AG04450 (cell line): Measurements from ENCODE around the gene SNX19. TPM values are rescaled to one million over a fixed set of nuclear protein-coding genes. Genes with fewer than 3 reads are reported as not detected.
"Not testable (repeated sequence)": the region's sequence is repeated elsewhere in the genome, so short reads cannot be mapped to it uniquely, and the experiment has no call there.

Experiments
- CTCF ChIA-PET: fragments of 300-600, 350-600 bp; formaldehyde crosslinking; extraction: SDS; loops from one replicate; lab custom pipeline; 2022; ENCODE audit warnings: antibody characterized with exemption, inconsistent platforms; lab: Charles Lee
- POLR2A ChIA-PET: fragments of 350-600 bp; formaldehyde crosslinking; extraction: SDS; loops from one replicate; lab custom pipeline; 2021; ENCODE audit warnings: antibody characterized with exemption, inconsistent platforms; lab: Yijun Ruan, JAX
- DNase-seq: peaks from one replicate; pipeline ENCODE4 v3.0.0-alpha.2; 2011; ENCODE audit warnings: low read depth, low spot score
- H3K27ac ChIP-seq: one replicate; pipeline ENCODE4 v1.5.1; 2012; ENCODE audit warnings: low read depth, low read length, control low read depth
- H3K27me3 ChIP-seq: one replicate; pipeline ENCODE4 v1.6.0; 2012; ENCODE audit warnings: low read length; ENCODE audit not compliant: control insufficient read depth, insufficient read depth
- H3K4me3 ChIP-seq: 2 replicates; pipeline ENCODE4 v1.5.1; 2011; ENCODE audit warnings: mild to moderate bottlenecking, low read depth, low read length, control low read depth
- H3K9me3 ChIP-seq: 2 replicates; pipeline ENCODE4 v1.5.1; 2012; ENCODE audit warnings: low read length; ENCODE audit not compliant: control insufficient read depth, insufficient read depth
- polyA plus RNA-seq: library from polyadenylated mRNA; depleted of rRNA; stranded (reverse); fragments of >200 nt; gene quantifications from 2 replicates; pipeline ENCODE4 v1.2.3, GENCODE V29; 2011
- TF ChIP-seq, protein P1 (sequence below): IDR thresholded peaks from 2 replicates; pipeline ENCODE4 v1.5.1; 2011; ENCODE audit warnings: low read depth, low read length, control low read depth, inconsistent platforms

SNX19 gene
- polyA plus RNA-seq, 1 experiment, result 64.9 TPM

DNA sequence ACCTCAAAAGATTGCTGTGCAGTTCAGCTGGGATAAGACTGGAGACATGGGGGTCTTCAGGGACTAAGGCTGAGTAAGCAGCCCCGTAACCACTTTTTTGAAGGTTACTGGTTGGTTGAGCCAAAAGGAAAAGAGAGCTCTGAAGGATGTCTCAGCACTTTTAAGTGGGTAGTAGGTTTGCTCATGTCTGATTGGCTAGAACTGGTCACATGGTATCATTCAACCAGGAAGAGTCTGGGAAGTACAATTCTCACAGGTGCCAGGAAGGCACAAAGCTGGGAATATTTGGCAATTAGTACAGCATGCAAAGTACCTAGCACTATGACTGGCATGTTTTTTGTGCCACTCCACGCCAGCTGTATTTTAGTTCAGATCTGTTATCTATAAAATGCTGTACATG, 58.1 kb downstream of the SNX19 start:
- Histone ChIP-seq H3K9me3 (no peaks in the 10 kb centered on the region), H3K27ac (no peak overlapping the region), H3K27me3 (no peaks in the 10 kb centered on the region), H3K4me3 (no peak overlapping the region)
- ChIA-PET CTCF (interaction anchor here (0.9 to 8.4 kb wide), 4 partner anchors 10 to 424 kb away, joined by 3 to 331 read pairs (median 10); no protein-coding TSS in a partner anchor), POLR2A (no interaction called here)
- TF ChIP-seq, protein P1, sequence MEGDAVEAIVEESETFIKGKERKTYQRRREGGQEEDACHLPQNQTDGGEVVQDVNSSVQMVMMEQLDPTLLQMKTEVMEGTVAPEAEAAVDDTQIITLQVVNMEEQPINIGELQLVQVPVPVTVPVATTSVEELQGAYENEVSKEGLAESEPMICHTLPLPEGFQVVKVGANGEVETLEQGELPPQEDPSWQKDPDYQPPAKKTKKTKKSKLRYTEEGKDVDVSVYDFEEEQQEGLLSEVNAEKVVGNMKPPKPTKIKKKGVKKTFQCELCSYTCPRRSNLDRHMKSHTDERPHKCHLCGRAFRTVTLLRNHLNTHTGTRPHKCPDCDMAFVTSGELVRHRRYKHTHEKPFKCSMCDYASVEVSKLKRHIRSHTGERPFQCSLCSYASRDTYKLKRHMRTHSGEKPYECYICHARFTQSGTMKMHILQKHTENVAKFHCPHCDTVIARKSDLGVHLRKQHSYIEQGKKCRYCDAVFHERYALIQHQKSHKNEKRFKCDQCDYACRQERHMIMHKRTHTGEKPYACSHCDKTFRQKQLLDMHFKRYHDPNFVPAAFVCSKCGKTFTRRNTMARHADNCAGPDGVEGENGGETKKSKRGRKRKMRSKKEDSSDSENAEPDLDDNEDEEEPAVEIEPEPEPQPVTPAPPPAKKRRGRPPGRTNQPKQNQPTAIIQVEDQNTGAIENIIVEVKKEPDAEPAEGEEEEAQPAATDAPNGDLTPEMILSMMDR, result no peak
- no peak for DNase-seq

DNA sequence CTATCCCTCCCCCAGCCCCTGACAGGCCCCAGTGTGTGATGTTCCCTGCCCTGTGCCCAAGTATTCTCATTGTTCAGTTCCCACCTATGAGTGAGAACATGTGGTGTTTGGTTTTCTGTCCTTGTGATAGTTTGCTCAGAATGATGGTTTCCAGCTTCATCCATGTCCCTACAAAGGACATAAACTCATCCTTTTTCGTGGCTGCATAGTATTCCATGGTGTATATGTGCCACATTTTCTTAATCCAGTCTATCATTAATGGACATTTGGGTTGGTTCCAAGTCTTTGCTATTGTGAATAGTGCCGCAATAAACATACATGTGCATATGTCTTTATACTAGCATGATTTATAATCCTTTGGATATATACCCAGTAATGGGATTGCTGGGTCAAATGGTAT, 60.6 kb downstream of the SNX19 start:
- POLR2A ChIA-PET, H3K27ac ChIP-seq, H3K27me3 ChIP-seq, H3K9me3 ChIP-seq, H3K4me3 ChIP-seq, DNase-seq: not testable (repeated sequence)
- CTCF ChIA-PET, result interaction anchor here (0.9 to 1.4 kb wide), 3 partner anchors 39 to 421 kb away, joined by 3 to 7 read pairs (median 3); no protein-coding TSS in a partner anchor

DNA sequence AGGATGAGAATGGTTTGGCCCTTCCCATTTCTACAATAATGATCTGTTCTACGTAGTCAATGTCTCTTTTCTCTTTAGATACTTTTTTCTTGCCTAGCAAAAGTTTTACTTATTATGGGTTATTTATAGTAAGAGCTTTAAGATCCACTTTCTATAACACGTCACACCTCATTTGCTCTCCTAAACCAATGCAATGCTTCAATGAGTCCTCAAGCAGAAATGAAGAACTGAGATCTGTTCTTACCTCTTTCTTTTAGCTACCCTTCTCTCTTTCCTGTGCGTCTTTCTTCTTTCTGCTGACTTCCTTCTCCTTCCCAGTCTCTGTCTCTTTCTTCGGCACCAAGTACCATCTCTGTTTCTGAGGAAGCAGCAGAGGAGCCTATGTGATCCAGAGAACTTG, 61.8 kb downstream of the SNX19 start:
- Histone ChIP-seq H3K4me3 (no peak overlapping the region), H3K9me3 (no peaks in the 10 kb centered on the region; the same call in 1 of the 2 replicates), H3K27ac (no peak overlapping the region), H3K27me3 (no peaks in the 10 kb centered on the region)
- TF ChIP-seq, protein P1, result no peak
- DNase-seq, result no peak
- ChIA-PET POLR2A (no interaction called here), CTCF (interaction anchor here (0.8 to 3.7 kb wide), 4 partner anchors 8 to 420 kb away, joined by 3 to 25 read pairs (median 6); no protein-coding TSS in a partner anchor)

DNA sequence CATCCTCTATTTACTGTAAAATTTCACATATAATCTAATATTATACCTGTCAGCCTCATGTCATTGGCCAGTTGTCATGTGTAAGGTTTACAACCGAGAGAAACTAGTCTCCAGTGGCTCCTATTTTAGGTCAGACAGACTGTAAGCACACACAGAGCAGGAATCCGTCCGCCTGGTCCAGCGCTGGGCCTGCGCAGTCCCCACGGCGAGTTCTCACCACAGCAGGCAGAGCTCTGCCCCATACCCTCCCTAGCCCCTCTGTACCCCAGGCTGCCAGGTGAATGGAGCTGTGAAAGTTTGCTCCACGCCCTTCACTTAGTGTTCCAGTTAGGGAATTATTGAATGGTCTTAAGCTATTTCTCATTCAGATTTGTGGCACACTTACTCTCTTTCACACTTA, 63.7 kb downstream of the SNX19 start:
- DNase-seq, result no peak
- H3K9me3 ChIP-seq, result no peaks in the 10 kb centered on the region; the same call in 1 of the 2 replicates
- no peaks in the 10 kb centered on the region for H3K27me3 ChIP-seq
- H3K27ac ChIP-seq, result no peak overlapping the region
- no peak overlapping the region for H3K4me3 ChIP-seq
- TF ChIP-seq, protein P1, result no peak
- ChIA-PET CTCF (interaction anchor here (1.9 to 3.7 kb wide), 3 partner anchors 10 to 418 kb away, joined by 7 to 25 read pairs (median 9); no protein-coding TSS in a partner anchor), POLR2A (interaction anchor here (1.0 kb wide), 1 partner anchor 404 kb away, joined by 3 read pairs; the partner anchor contains the start of gene ADAMTS15)

DNA sequence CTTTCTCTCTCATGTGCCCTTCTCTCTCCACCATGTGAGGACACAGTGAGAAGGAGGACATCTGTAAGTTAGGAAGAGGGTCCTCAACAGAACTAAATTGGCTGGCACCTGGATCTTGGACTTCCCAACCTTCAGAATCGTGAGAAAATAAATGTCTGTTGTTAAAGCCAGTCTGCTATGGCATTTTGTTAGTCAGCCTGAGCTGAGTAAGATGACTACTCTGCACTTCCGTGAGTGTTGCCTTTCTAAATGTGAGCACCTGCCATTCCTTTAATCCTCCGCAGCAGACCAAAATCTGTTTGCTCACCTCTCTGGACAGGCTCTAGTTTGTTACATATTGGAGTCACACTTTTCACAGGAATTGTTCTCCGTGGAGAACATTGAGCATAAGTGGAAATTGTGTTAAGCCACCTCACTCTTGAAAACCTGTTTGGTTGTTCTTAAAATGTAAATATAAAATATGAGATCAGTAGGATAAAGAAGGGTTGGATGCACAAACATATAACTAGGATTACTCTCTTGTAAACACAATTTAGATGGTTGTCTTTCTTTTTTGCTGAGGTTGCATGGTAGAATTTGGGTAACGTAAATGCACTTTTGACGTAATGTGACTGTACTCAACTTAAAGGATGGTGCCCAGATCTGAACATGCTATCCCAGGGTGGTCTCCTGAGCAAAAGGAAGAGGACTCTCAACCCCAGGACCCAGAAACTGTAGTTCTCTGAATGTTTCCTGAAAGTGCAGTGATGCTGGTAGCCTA, 65.9 kb downstream of the SNX19 start:
- Histone ChIP-seq H3K27me3 (no peaks in the 10 kb centered on the region), H3K27ac (no peak overlapping the region), H3K4me3 (no peak overlapping the region), H3K9me3 (no peaks in the 10 kb centered on the region; the same call in 1 of the 2 replicates)
- ChIA-PET POLR2A (no interaction called here), CTCF (interaction anchor here (1.0 to 2.4 kb wide), 2 partner anchors 9 to 11 kb away, joined by 3 to 17 read pairs; no protein-coding TSS in a partner anchor)
- DNase-seq, result no peak
- TF ChIP-seq, protein P1, result no peak
